IMR-90 (cell line): Measurements from ENCODE around the gene TST. TPM values are rescaled to one million over a fixed set of nuclear protein-coding genes. Genes with fewer than 3 reads are reported as not detected.

Experiments used
- ATAC-seq: fragments of 200-7000 bp; cut with Tn5 transposase; 2 replicates; pipeline ENCODE4 v1.9.1; 2020; ENCODE audit warnings: low read depth, mild to moderate bottlenecking, moderate library complexity
- BruUV-seq: library from RNA; stranded (reverse); fragments of 400-500 nt; replicated peaks from 2 replicates; lab custom pipeline; 2021; lab: Mats Ljungman, UMichigan
- CTCF ChIA-PET: fragments of 300-600 bp; formaldehyde crosslinking; extraction: SDS; loops from one replicate; lab custom pipeline; 2021; ENCODE audit warnings: antibody characterized with exemption; lab: Yijun Ruan, JAX
- POLR2A ChIA-PET: fragments of 300-600 bp; sonication (Branson Sonifier 250); formaldehyde crosslinking; loops from one replicate; lab custom pipeline; 2022; ENCODE audit warnings: antibody characterized with exemption; ENCODE audit not compliant: unreplicated experiment; lab: Charles Lee
- DNase-seq: peaks from one replicate; pipeline ENCODE4 v3.0.0; 2013
- H2AFZ ChIP-seq: replicated peaks from 2 replicates; pipeline ENCODE3; 2013; ENCODE audit warnings: low read length, mild to moderate bottlenecking; ENCODE audit not compliant: poor library complexity
- H2AK5ac ChIP-seq: 2 replicates; pipeline ENCODE4 v1.6.1; 2013; ENCODE audit warnings: low read depth, low read length, inconsistent platforms
- H2AK9ac ChIP-seq: replicated peaks from 2 replicates; pipeline ENCODE3; 2013; ENCODE audit warnings: mild to moderate bottlenecking, low read depth, low read length, moderate library complexity; ENCODE audit not compliant: poor library complexity
- H2BK120ac ChIP-seq: 2 replicates; pipeline ENCODE4 v1.6.1; 2013; ENCODE audit warnings: low read depth, low read length, inconsistent platforms
- H2BK15ac ChIP-seq: 3 replicates; pipeline ENCODE4 v1.6.1; 2013; ENCODE audit warnings: low read depth, low read length, inconsistent platforms
- H2BK20ac ChIP-seq: 2 replicates; pipeline ENCODE4 v1.6.1; 2013; ENCODE audit warnings: low read depth, mild to moderate bottlenecking, inconsistent platforms, low read length, moderate library complexity
- H2BK5ac ChIP-seq: 2 replicates; pipeline ENCODE4 v1.6.1; 2013; ENCODE audit warnings: mild to moderate bottlenecking, low read depth, low read length, inconsistent platforms; ENCODE audit not compliant: poor library complexity, severe bottlenecking
- H3K14ac ChIP-seq: replicated peaks from 2 replicates; pipeline ENCODE4 v1.6.1; 2013; ENCODE audit warnings: low read depth, low read length, inconsistent platforms
- H3K18ac ChIP-seq: 2 replicates; pipeline ENCODE4 v1.6.1; 2013; ENCODE audit warnings: low read depth, low read length, control low read depth
- H3K23ac ChIP-seq: 2 replicates; pipeline ENCODE4 v1.6.1; 2013; ENCODE audit warnings: low read depth, low read length, inconsistent platforms
- H3K27ac ChIP-seq: 2 replicates; pipeline ENCODE4 v1.5.1; 2013; ENCODE audit warnings: mild to moderate bottlenecking, control low read depth, low read length; ENCODE audit not compliant: insufficient read depth
- H3K27me3 ChIP-seq: 2 replicates; pipeline ENCODE4 v1.6.1; 2013; ENCODE audit warnings: low read length; ENCODE audit not compliant: control insufficient read depth, insufficient read depth
- H3K36me3 ChIP-seq: 2 replicates; pipeline ENCODE4 v1.6.1; 2013; ENCODE audit warnings: low read length, mixed read lengths; ENCODE audit not compliant: control insufficient read depth, insufficient read depth
- H3K4ac ChIP-seq: 2 replicates; pipeline ENCODE4 v1.6.1; 2013; ENCODE audit warnings: low read depth, low read length, inconsistent platforms
- H3K4me1 ChIP-seq: 2 replicates; pipeline ENCODE4 v1.6.1; 2013; ENCODE audit warnings: low read length, mixed read lengths; ENCODE audit not compliant: control insufficient read depth, insufficient read depth
- H3K4me2 ChIP-seq: 2 replicates; pipeline ENCODE4 v1.6.1; 2013; ENCODE audit warnings: low read depth, mild to moderate bottlenecking, control low read depth, low read length, moderate library complexity
- H3K4me3 ChIP-seq: 2 replicates; pipeline ENCODE4 v1.5.1; 2013; ENCODE audit warnings: low read depth, mild to moderate bottlenecking, control low read depth, low read length, moderate library complexity; ENCODE audit not compliant: insufficient read depth
- H3K56ac ChIP-seq: 2 replicates; pipeline ENCODE4 v1.6.1; 2013; ENCODE audit warnings: low read length, inconsistent platforms; ENCODE audit not compliant: insufficient read depth; ENCODE audit errors: extremely low read depth
- H3K79me1 ChIP-seq, 2 experiments: 2 replicates each; pipeline ENCODE4 v1.6.1; 2013; ENCODE audit warnings: low read length in 2 of 2, inconsistent platforms in 1 of 2, low read depth in 1 of 2
- H3K9ac ChIP-seq: 2 replicates; pipeline ENCODE4 v1.6.1; 2013; ENCODE audit warnings: low read depth, low read length, control low read depth
- H3K9me1 ChIP-seq: 2 replicates; pipeline ENCODE4 v1.6.1; 2013; ENCODE audit warnings: low read length, inconsistent platforms; ENCODE audit not compliant: insufficient read depth
- H3K9me3 ChIP-seq: 2 replicates; pipeline ENCODE4 v1.6.1; 2013; ENCODE audit warnings: low read length; ENCODE audit not compliant: control insufficient read depth, insufficient read depth
- H4K20me1 ChIP-seq: 2 replicates; pipeline ENCODE4 v1.6.1; 2013; ENCODE audit warnings: low read length, inconsistent platforms; ENCODE audit not compliant: insufficient read depth
- H4K5ac ChIP-seq: 2 replicates; pipeline ENCODE4 v1.6.1; 2013; ENCODE audit warnings: mild to moderate bottlenecking, low read depth, low read length, control low read depth
- H4K8ac ChIP-seq, 2 experiments: 2 replicates each; pipeline ENCODE4 v1.6.1; 2013; ENCODE audit warnings: low read depth in 2 of 2, low read length in 2 of 2, control low read depth in 1 of 2, inconsistent platforms in 1 of 2
- H4K91ac ChIP-seq: 2 replicates; pipeline ENCODE4 v1.6.1; 2013; ENCODE audit warnings: low read depth, low read length, inconsistent platforms; ENCODE audit not compliant: insufficient read depth
- MAFK ChIP-seq: IDR thresholded peaks from 2 replicates; pipeline ENCODE4 v1.6.1; 2012; ENCODE audit warnings: low read depth, low read length, improper control_type of control experiment
- RFX5 ChIP-seq: IDR thresholded peaks from 2 replicates; pipeline ENCODE4 v1.8.0; 2012; ENCODE audit warnings: low read depth, mild to moderate bottlenecking, low read length, moderate library complexity
- WGBS, 2 experiments: methylation state at CpG; one replicate each; pipeline versions ENCODE4 v1.1.5 to v1.1.7; 2013; ENCODE audit warnings: missing lambda C conversion rate in 2 of 2; ENCODE audit not compliant: insufficient read length in 1 of 2; ENCODE audit errors: extremely low coverage in 2 of 2; 5-methylcytosine and 5-hydroxymethylcytosine counted together
- dilution Hi-C: fragments of 300-500 bp; cut with HindIII; formaldehyde crosslinking; loops from one replicate; pipeline ENCODE4 v1.14.3; 2018; ENCODE audit warnings: low sequenced_read_pairs; ENCODE audit not compliant: unreplicated experiment
- in situ Hi-C: fragments of 300-500 bp; cut with MboI; formaldehyde crosslinking; loops from 3 replicates; pipeline ENCODE4 v1.14.3; 2019; ENCODE audit warnings: low sequenced_read_pairs, inconsistent platforms, mixed read lengths
- intact Hi-C: fragments of 100-400 bp; cut with micrococcal nuclease; formaldehyde crosslinking; loops from 2 replicates; pipeline ENCODE4 v1.10.0; 2022
- polyA plus RNA-seq, 3 experiments: library from polyadenylated mRNA; depleted of rRNA; stranded (reverse); fragments of >200 nt; gene quantifications; 2 replicates each; pipeline ENCODE4 v1.2.3, GENCODE V29; 2012; ENCODE audit warnings: low replicate concordance in 1 of 3
- total RNA-seq: library from RNA; depleted of rRNA; stranded (reverse); fragments of >200 nt; gene quantifications from 2 replicates; pipeline ENCODE4 v1.2.3, GENCODE V29; 2012

Gene TST
- total and polyA plus RNA-seq, 2 of the 4 experiments (the other 2 are of a cell fraction): 31.7 to 37.7 TPM

GRCh38 chr22:37044634-37045625 is 25.7 kb upstream of the TST start:
- Histone ChIP-seq H3K56ac (no peak overlapping the region), H2BK15ac (no peak overlapping the region), H3K36me3 (no peaks in the 10 kb centered on the region), H3K23ac (no peak overlapping the region), H4K5ac (no peak overlapping the region), H4K8ac (no peak overlapping the region), H2AK9ac (no peak overlapping the region), H2AK5ac (no peak overlapping the region), H2BK5ac (no peak overlapping the region), H3K4me2 (no peak overlapping the region), H3K9me1 (peaks cover 9% of the 10 kb centered on the region; the same call in 1 of the 2 replicates), H3K79me1 (no peaks in the 10 kb centered on the region), H3K9me3 (no peaks in the 10 kb centered on the region), H3K4me1 (peaks cover 3% of the 10 kb centered on the region), H4K20me1 (no peaks in the 10 kb centered on the region), H2AFZ (no peak overlapping the region), H3K14ac (no peak overlapping the region), H3K9ac (no peak overlapping the region), H2BK120ac (no peak overlapping the region), H3K18ac (no peak overlapping the region), H3K4me3 (no peak overlapping the region), H3K27ac (no peak overlapping the region), H4K91ac (no peak overlapping the region), H2BK20ac (no peak overlapping the region), H3K4ac (no peak overlapping the region), H3K27me3 (peaks cover 2% of the 10 kb centered on the region; the same call in 1 of the 2 replicates)
- in situ Hi-C loops: no loop called here
- TF ChIP-seq MAFK (no peak), RFX5 (no peak)
- DNase-seq (peak; percentile 7), ATAC-seq (no peak)
- CTCF ChIA-PET: no interaction called here
- intact Hi-C loops: no loop called here
- dilution Hi-C loops: no loop called here
- WGBS, 2 experiments: 71% methylated on average over 3 of the region's 9 CpGs; no CpG with 5 or more reads in 1 of the 2 experiments
- POLR2A ChIA-PET: no interaction called here
- no TSS peak for BruUV-seq
